ENCODE results near the gene LSAMP.

The LSAMP gene

GRCh38 chr3:116429479-116430269 lies 15.6 kb downstream of the LSAMP start:
- DNase-seq = no peak

DNA sequence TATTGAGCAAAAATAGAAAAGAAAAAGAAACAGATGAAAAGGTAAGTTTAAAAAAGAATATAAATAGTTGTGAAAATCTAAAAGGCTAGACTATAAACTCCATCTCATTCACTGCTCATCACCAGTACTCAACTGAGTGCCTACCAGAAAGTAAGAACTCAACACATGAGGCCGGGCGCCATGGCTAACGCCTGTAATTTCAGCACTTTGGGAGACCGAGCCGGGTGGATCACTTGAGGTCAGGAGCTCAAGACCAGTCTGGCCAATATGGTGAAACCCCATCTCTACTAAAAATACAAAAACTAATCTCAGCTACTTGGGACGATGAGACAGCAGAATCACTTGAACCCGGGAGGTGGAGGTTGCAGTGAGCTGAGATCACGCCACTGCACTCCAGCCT lies 19.3 kb downstream of the LSAMP start:
- no peak for DNase-seq

DNA sequence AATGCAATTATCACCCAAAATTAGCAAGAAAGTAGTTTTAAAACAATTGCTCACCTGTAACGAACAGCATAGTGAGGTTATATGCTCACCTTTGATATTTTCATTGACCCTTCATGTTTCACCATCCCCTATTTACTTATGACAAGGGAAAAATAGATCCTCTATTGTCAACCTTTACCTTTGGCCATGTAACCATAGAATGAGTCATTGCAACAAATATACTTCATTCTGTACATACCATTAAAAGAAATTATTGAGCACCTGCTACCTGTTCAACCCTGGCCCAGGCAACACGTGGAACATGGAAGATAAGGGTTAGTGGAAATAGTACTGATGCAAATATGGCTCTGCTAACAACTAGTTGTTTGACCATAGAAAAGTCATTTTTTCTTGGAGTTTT lies 20.2 kb downstream of the LSAMP start:
- peak; percentile 94 for DNase-seq

- peak; percentile 52 for DNase-seq
These were observed 21.3 kb downstream of the LSAMP start for GRCh38 chr3:116423945-116424344.

- peak; percentile 93 for DNase-seq
These were observed 21.9 kb downstream of the LSAMP start for GRCh38 chr3:116423374-116423773.

DNA sequence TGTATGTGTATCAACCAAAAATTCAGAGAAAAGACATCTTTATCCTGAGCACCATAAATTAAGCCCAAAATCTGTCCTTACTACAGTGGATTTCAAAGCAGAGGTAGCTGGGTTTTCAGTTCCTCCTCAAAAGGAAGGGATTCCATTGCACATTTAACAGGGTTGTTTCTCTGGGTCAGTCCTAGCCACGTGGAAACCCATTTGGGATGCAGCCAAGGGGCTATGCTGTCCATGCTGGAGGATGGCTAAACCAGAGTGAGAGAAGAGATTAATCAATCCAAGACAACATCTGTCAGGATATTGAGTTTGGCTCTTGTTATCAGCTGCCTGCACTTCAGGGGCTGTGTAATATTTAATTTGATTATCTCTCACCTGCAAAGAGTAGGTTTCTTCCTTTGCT lies 28.1 kb downstream of the LSAMP start:
- peak; percentile 62 for DNase-seq

DNA sequence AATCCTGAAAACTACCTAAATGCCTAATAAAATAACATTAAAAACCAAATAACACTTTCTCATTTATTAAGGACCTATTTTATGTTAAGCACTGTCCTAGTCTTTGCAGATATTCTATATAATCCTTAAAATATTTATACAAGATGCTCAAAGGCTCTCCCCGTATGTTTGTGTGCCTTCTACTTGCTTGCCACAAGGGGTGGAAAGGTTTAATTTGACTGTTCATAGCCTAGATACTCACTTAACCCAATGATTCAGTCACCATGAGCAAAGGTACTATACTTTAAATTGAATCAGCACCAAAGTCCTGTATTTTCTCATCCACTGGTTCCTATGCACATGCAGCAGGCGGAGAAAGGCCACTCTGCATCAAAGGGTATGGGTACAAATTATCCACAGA lies 32.0 kb downstream of the LSAMP start:
- DNase-seq = peak; percentile 48

- no peak for DNase-seq
These were observed 36.8 kb downstream of the LSAMP start for GRCh38 chr3:116408473-116408872.

GRCh38 chr3:116405231-116405630 lies 40.1 kb downstream of the LSAMP start:
- DNase-seq = peak; percentile 70

DNA sequence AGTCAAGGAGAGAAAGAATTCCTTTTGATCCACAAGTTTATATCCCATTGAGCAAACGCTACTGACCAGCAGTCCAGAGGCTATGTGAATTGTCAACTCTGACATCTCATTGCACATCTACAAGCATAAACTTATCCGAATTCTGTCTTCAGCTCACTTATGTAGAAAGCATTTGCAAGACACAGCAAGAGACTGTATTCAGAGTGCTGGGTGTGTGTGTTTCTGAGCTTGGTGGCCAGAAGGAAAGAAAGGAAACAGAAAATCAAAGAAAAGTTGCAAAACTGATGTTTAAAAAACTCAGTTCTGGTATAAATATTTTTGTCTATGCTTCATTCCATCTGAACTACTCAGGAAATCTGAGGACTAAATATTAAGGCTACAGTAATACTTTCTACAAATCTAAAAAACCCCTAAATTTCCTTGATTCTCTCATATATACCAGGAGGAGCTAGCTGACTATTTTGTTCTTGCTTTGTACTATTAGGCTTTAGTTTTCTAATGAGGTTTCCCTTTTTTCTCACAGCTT lies 45.5 kb downstream of the LSAMP start:
- no peak for DNase-seq

DNA sequence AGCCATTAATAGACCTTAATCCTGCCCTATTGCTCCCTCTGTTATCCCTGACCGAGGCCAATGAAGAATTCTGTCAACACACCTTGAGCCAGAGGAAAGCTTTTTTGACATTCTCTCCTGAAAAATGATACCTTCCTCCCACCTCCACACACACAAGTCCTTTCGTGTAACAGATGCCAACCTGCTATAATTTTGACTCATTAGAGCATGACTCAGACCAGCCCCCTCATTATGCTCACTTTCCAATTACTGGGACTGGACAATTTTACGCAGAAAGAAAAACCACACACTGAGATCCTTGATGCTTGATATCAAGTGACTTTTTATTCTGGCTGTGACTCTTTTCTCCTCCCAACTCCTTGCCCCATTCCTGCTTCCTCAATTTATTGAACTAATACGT lies 50.9 kb downstream of the LSAMP start:
- DNase-seq = peak; percentile 95

DNA sequence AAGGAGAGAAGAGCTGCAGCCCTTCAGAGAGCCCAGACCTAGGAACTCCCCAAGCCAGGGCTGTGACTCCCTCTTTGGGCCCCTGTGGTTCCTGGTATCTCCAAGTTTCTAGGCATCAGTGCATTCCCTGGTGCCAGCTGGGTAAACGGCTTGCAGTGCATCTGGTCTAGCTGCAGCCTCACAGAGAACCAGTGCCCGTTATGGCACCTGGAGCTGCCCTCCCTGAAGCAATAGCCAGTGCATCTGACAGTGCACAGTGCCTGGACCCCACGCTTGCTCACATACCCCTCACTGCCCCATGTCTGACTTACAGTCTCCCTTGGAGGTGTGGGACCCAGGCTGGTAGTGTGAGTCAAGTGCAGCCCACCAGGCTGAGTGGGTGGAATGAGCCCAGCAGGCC lies 52.1 kb downstream of the LSAMP start:
- no peak for DNase-seq

GRCh38 chr3:116392291-116392690 lies 53.0 kb downstream of the LSAMP start:
- DNase-seq = no peak

DNA sequence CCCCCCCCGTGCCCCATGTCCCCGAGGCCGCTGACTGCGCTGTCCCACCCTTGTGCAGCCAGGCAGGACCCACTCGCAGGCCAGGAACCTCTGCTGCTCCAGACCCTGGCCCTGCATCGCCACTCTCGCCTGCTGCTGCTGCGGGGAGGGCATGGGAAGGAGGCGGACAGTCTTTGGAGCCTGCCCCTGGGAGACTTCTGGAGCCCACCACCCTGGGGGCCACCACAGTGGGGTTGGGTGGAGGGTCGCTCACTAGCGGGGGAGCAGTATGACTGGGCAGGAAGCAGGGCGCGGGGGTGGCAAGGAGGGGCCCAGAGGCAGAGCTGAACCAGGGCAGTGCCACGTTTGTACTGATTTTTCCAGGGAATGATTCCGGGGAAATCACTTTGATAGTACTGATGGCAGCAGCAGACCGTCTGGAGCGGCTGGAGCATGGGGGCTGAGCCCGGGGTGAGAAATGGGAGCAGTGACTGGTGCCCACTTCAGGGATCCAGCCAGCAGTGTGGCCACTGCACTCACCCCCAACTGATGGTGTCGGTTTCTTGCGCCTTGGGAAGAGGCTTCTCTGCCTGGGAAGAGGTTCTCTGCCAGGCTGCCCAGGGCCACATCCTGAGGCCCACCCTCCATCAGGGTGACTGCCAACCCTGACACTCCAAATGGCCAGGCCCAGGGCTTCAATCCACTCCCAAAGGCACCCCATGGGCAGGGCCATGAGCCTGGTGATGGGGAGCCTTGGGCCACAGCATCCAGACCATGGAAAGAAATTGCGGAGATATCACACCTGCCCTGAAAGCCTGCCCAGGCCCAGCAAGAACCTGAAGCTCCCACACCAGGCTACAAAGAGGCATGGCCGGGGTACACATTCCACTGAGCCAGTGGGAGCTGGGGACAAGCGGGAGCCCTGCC lies 53.7 kb downstream of the LSAMP start:
- DNase-seq = no peak

- DNase-seq = no peak
These were observed 55.0 kb downstream of the LSAMP start for GRCh38 chr3:116390318-116390717.

GRCh38 chr3:116388867-116389385 lies 56.4 kb downstream of the LSAMP start:
- peak; percentile 91 for DNase-seq

DNA sequence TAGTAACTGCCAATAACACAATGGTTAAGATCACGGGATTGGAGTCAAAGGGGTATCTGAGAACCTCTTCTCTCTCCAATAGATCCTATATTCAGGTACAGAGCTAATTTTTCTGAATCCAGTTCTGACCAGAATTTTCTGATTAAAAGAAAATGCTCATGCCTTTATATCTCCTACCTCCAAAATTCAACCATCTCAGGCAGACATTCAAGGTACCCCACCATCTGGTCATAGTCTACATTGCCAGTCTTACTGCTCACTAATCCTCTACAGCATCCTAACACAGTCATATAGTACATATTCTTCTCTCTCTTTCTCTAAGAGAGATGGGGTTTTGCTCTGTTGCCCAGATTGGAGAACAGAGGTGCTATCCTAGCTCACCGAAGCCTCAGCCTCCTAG lies 59.1 kb downstream of the LSAMP start:
- peak; percentile 42 for DNase-seq

DNA sequence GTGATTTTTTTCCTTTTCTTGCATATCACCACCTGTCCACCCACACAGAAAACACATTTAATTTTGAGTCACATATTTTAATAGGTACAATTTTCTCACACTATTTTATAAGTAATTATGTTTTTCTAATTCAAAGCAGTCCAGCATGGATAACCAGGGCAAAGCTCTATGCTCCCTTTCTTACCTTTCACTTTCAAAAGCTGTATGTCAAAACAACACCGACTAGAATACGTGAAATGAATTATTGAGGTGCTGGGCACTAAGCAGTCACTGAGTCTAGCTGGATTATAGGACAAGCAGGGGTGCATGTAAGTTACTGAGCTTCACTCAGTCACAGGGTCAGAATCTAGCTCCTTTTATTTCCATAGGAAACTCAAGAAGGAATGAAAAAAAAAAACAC lies 60.6 kb downstream of the LSAMP start:
- peak; percentile 90 for DNase-seq

- DNase-seq = no peak
These were observed 67.2 kb downstream of the LSAMP start for GRCh38 chr3:116378077-116378476.

DNA sequence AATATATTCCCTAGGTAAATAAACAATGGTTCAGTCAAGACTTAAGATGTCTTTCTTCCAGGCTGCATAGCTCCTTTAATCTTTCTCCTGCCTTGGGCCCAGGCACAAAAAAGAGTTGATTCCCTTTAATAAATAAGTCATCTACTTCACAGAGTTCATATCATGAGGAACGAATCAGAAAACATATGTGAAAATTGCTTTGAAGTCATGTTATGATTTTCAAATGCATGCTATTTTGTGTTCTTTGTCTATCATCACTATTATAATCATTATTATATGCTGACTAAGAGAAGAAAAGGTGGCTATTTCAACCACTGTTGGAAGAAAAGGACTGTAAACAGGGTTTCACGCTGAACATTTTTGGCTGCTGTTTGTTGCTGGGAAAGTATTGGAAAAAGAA lies 70.4 kb downstream of the LSAMP start:
- no peak for DNase-seq

- DNase-seq = peak; percentile 13
These were observed 77.4 kb downstream of the LSAMP start for GRCh38 chr3:116367761-116368395.

- DNase-seq = no peak
These were observed 89.2 kb downstream of the LSAMP start for GRCh38 chr3:116356056-116356455.

- no peak for DNase-seq
These were observed 90.9 kb downstream of the LSAMP start for GRCh38 chr3:116354382-116354781.

Data from NCI-H69 (cell line).